DOHH2 (cell line): ENCODE data around the gene SGCD.

ENCODE experiments used
- CTCF ChIP-seq: fragments of 200-600 bp; sonication (generic); IDR thresholded peaks from one replicate; pipeline ENCODE4 v1.5.1; 2014; ENCODE audit warnings: antibody characterized with exemption, mild to moderate bottlenecking, low read depth, low read length; ENCODE audit not compliant: poor library complexity, severe bottlenecking
- EZH2phosphoT487 ChIP-seq: fragments of 200-600 bp; sonication (generic); IDR thresholded peaks from 2 replicates; pipeline ENCODE4 v1.6.1; 2017; ENCODE audit warnings: borderline replicate concordance, mild to moderate bottlenecking, antibody characterized with exemption, low read length, moderate library complexity, mixed read lengths

GRCh38 chr5:156391139-156391538 lies 64.2 kb downstream of the SGCD start:
- TF ChIP-seq CTCF (no peak), EZH2phosphoT487 (no peak)
